ENCODE data around the gene RUSC2. TPM values are rescaled to one million over a fixed set of nuclear protein-coding genes. Genes with fewer than 3 reads are reported as not detected.
A peak's percentile ranks its signal among the peaks of the same experiment; 100 is the strongest.

RUSC2 gene
- total RNA-seq (1 to 10 TPM in 3 of 5 donors, under 1 TPM in 2; 0.16 to 3.1 (median 1.2) TPM), total RNA-seq (0.04 to 10.7 (median 2.0) reads per million in 29 experiments)
- total RNA-seq (2013) = 0.35 TPM

DNA sequence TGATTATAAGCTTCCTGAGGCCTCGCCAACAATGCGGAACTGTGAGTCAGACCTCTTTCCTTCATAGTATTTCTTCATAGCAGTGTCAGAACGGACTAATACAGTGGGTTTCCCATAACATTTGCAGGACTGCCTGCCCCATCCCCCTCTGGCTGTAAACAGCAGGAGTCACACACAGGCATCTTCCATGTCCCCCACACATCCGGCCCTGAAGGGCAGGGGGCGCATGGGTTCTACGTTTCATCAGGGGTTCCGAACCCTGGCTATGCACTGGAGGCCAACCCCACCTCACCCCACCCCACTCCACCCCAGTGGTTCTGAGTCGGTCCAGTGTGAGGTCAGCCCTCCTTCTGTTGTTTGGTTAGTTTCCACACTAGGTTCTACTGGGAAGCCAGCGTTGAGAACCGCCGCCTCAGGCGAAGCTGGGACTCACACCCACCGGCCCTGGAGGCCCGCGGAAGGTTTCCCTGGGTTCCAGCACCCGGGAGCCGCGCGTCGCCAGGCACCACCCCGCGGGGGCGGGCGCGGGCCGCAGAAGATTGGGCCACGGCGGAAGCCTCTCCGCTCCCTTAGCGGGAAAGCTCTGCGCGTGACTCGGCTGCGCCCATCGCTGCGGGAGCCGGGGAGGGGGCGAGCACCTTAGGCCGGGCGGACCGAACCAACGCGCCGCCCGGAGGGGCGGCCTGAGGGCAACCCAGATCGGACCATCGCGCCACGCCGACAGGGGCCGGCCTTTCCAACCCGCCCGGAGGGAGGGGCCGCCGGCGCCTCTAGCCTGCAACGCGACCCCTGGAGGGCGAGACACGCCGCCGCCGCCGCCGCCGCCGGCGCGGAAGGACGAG lies at the start of gene RUSC2:
TSS of gene RUSC2 (plus strand) at position 799 of the 842 bp plus-strand sequence. CDS start 56,411 bp downstream, outside the sequence.
- DNase-seq (peak in 31 of 35 experiments; percentile 2 to 55 (median 22)), ATAC-seq (replicated peaks in 1 of 4) (peak; percentile 68 to 83 (median 80))
- H3K9me3 ChIP-seq = no peaks in the 10 kb centered on the region
- WGBS (ENCODE audit: insufficient coverage) = 4% methylated on average over 69 of the region's 71 CpGs
- no peak within 1 kb of the TSS for H3K27ac ChIP-seq (ENCODE audit: low read length)
- Mint-ChIP-seq H3K27me3 (peaks cover 6 to 29% of the 10 kb centered on the region in 2 donors), H3K36me3 (no peaks in the 10 kb centered on the region), H3K4me3 (peak within 1 kb of the TSS; percentile 75 to 83 (median 81)), H3K4me1 (peaks cover 11 to 28% (median 21%) of the 10 kb centered on the region in 3 donors), H3K9me3 (no peaks in the 10 kb centered on the region), H3K27ac (peak within 1 kb of the TSS in 1 of 2 donors; percentile 66)
- peak within 1 kb of the TSS; percentile 50 to 62 for H3K4me3 ChIP-seq (ENCODE audit: control insufficient read depth in 1 of 2, extremely low read depth in 1 of 2, low read length in 1 of 2)
- ChIA-PET POLR2A (no interaction called here), CTCF (interaction anchor here in 1 of 2 donors (1.0 kb wide), 1 partner anchor 64 kb away, joined by 3 read pairs; no protein-coding TSS in a partner anchor)
- H3K4me1 ChIP-seq (ENCODE audit: control insufficient read depth in 1 of 2, extremely low read depth in 1 of 2, insufficient read depth in 2 of 2, low read length in 2 of 2) = peaks cover 0 to 13% of the 10 kb centered on the region in 2 experiments
- H3K36me3 ChIP-seq (ENCODE audit: control insufficient read depth in 2 of 2, extremely low read depth in 1 of 2, insufficient read depth in 1 of 2, low read length in 1 of 2) = no peaks in the 10 kb centered on the region
- H3K27me3 ChIP-seq (replicated peaks in 1 of 2; ENCODE audit: control insufficient read depth in 2 of 2, extremely low read depth in 1 of 2, insufficient read depth in 2 of 2, low read length in 1 of 2) = peaks cover 0 to 25% of the 10 kb centered on the region in 2 experiments

DNA sequence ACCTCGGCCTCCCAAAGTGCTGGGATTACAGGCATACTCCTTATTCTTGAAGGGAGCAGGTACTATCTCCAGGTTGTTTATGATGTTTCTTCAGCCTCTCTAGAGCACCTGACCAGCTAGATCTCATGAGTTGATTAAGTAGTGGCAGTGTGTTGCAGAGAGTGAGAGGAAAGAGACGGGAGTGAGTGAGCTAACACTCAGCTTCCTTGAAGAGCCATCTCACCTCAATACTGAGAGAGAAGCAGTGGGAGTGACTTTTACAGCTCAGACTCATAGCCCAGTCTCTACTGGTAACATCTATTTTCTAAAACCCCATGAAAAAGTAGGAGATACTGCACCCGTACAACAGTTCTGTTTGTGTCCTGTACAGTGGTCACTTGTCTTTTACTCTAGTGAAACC lies 43.9 kb upstream of the RUSC2 start:
- ChIA-PET POLR2A (no interaction called here), CTCF (no interaction called here)
- Mint-ChIP-seq H3K4me3 (no peak overlapping the region), H3K27ac (no peak overlapping the region), H3K27me3 (peaks cover 34 to 35% of the 10 kb centered on the region in 2 donors), H3K36me3 (no peaks in the 10 kb centered on the region), H3K4me1 (no peaks in the 10 kb centered on the region), H3K9me3 (no peaks in the 10 kb centered on the region)
- Histone ChIP-seq H3K27ac (ENCODE audit: low read length) (no peak overlapping the region), H3K4me3 (ENCODE audit: control insufficient read depth in 1 of 2, extremely low read depth in 1 of 2, low read length in 1 of 2) (no peak overlapping the region), H3K36me3 (ENCODE audit: control insufficient read depth in 2 of 2, extremely low read depth in 1 of 2, insufficient read depth in 1 of 2, low read length in 1 of 2) (no peaks in the 10 kb centered on the region), H3K9me3 (no peaks in the 10 kb centered on the region), H3K4me1 (ENCODE audit: control insufficient read depth in 1 of 2, extremely low read depth in 1 of 2, insufficient read depth in 2 of 2, low read length in 2 of 2) (no peaks in the 10 kb centered on the region), H3K27me3 (replicated peaks in 1 of 2; ENCODE audit: control insufficient read depth in 2 of 2, extremely low read depth in 1 of 2, insufficient read depth in 2 of 2, low read length in 1 of 2) (no peaks in the 10 kb centered on the region)
- 100% methylated on average over 1 of the region's 3 CpGs for WGBS (ENCODE audit: insufficient coverage)
- DNase-seq (no peak), ATAC-seq (replicated peaks in 1 of 4) (no peak)

GRCh38 chr9:35448496-35448895 lies 41.4 kb upstream of the RUSC2 start:
- H3K36me3 ChIP-seq (ENCODE audit: control insufficient read depth in 2 of 2, extremely low read depth in 1 of 2, insufficient read depth in 1 of 2, low read length in 1 of 2) = no peaks in the 10 kb centered on the region
- no peak overlapping the region for H3K27ac ChIP-seq (ENCODE audit: low read length)
- DNase-seq (no peak), ATAC-seq (replicated peaks in 1 of 4) (no peak)
- H3K4me3 Mint-ChIP-seq = no peak overlapping the region
- no peak overlapping the region for H3K27ac Mint-ChIP-seq
- H3K9me3 Mint-ChIP-seq = peaks cover 2 to 6% (median 4%) of the 10 kb centered on the region in 3 donors
- ChIA-PET POLR2A (no interaction called here), CTCF (no interaction called here)
- peaks cover 0 to 10% of the 10 kb centered on the region in 2 experiments for H3K27me3 ChIP-seq (replicated peaks in 1 of 2; ENCODE audit: control insufficient read depth in 2 of 2, extremely low read depth in 1 of 2, insufficient read depth in 2 of 2, low read length in 1 of 2)
- peaks cover 3% of the 10 kb centered on the region for H3K36me3 Mint-ChIP-seq
- no peaks in the 10 kb centered on the region for H3K4me1 Mint-ChIP-seq
- WGBS (ENCODE audit: insufficient coverage) = 38% methylated on average over 1 of the region's 1 CpG
- H3K9me3 ChIP-seq = no peaks in the 10 kb centered on the region
- no peak overlapping the region for H3K4me3 ChIP-seq (ENCODE audit: control insufficient read depth in 1 of 2, extremely low read depth in 1 of 2, low read length in 1 of 2)
- H3K27me3 Mint-ChIP-seq = peaks cover 49 to 50% of the 10 kb centered on the region in 2 donors
- H3K4me1 ChIP-seq (ENCODE audit: control insufficient read depth in 1 of 2, extremely low read depth in 1 of 2, insufficient read depth in 2 of 2, low read length in 2 of 2) = no peaks in the 10 kb centered on the region

DNA sequence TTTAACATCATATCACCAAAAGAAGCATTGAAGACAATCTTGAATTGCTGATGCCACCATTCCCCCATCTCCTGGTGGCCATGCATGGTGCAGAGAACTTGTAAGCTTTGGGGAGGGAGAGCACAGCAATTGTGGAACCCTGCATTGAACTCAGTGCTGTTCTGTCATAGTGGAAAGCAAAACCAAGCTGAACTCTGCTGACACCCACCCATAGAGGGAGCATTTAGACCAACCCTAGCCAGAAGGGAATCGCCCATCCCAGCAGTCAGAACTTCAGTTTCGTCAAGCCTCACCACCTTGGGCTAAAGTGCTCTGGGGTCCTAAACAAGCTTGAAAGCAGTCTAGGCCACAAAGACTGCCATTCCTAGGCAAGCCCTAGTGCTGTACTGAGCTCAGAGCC lies 37.4 kb upstream of the RUSC2 start:
- peaks cover 3% of the 10 kb centered on the region for H3K36me3 Mint-ChIP-seq
- DNase-seq (no peak), ATAC-seq (replicated peaks in 1 of 4) (no peak)
- peaks cover 8 to 18% (median 14%) of the 10 kb centered on the region in 3 donors for H3K9me3 Mint-ChIP-seq
- H3K4me1 ChIP-seq (ENCODE audit: control insufficient read depth in 1 of 2, extremely low read depth in 1 of 2, insufficient read depth in 2 of 2, low read length in 2 of 2) = no peaks in the 10 kb centered on the region
- no peak overlapping the region for H3K27ac ChIP-seq (ENCODE audit: low read length)
- no peak overlapping the region for H3K4me3 Mint-ChIP-seq
- H3K27ac Mint-ChIP-seq = no peak overlapping the region
- WGBS (ENCODE audit: insufficient coverage) = 94% methylated on average over 2 of the region's 2 CpGs
- H3K4me3 ChIP-seq (ENCODE audit: control insufficient read depth in 1 of 2, extremely low read depth in 1 of 2, low read length in 1 of 2) = no peak overlapping the region
- no peaks in the 10 kb centered on the region for H3K4me1 Mint-ChIP-seq
- H3K9me3 ChIP-seq = no peaks in the 10 kb centered on the region
- no peaks in the 10 kb centered on the region for H3K36me3 ChIP-seq (ENCODE audit: control insufficient read depth in 2 of 2, extremely low read depth in 1 of 2, insufficient read depth in 1 of 2, low read length in 1 of 2)
- ChIA-PET POLR2A (interaction anchor here in 1 of 2 donors (0.6 kb wide), 1 partner anchor 432 kb away, joined by 4 read pairs; no protein-coding TSS in a partner anchor), CTCF (no interaction called here)
- peaks cover 32 to 37% of the 10 kb centered on the region in 2 donors for H3K27me3 Mint-ChIP-seq
- peaks cover 0 to 14% of the 10 kb centered on the region in 2 experiments for H3K27me3 ChIP-seq (replicated peaks in 1 of 2; ENCODE audit: control insufficient read depth in 2 of 2, extremely low read depth in 1 of 2, insufficient read depth in 2 of 2, low read length in 1 of 2)

- Histone ChIP-seq H3K36me3 (ENCODE audit: control insufficient read depth in 2 of 2, extremely low read depth in 1 of 2, insufficient read depth in 1 of 2, low read length in 1 of 2) (no peaks in the 10 kb centered on the region), H3K9me3 (no peaks in the 10 kb centered on the region), H3K27ac (ENCODE audit: low read length) (no peak overlapping the region), H3K4me3 (ENCODE audit: control insufficient read depth in 1 of 2, extremely low read depth in 1 of 2, low read length in 1 of 2) (no peak overlapping the region), H3K27me3 (replicated peaks in 1 of 2; ENCODE audit: control insufficient read depth in 2 of 2, extremely low read depth in 1 of 2, insufficient read depth in 2 of 2, low read length in 1 of 2) (peaks cover 0 to 14% of the 10 kb centered on the region in 2 experiments), H3K4me1 (ENCODE audit: control insufficient read depth in 1 of 2, extremely low read depth in 1 of 2, insufficient read depth in 2 of 2, low read length in 2 of 2) (no peaks in the 10 kb centered on the region)
- ATAC-seq (replicated peaks in 1 of 4) = no peak
- Mint-ChIP-seq H3K4me1 (no peaks in the 10 kb centered on the region), H3K36me3 (peaks cover 3% of the 10 kb centered on the region), H3K27me3 (peaks cover 29 to 42% of the 10 kb centered on the region in 2 donors), H3K27ac (no peak overlapping the region), H3K9me3 (peaks cover 8 to 18% (median 14%) of the 10 kb centered on the region in 3 donors), H3K4me3 (no peak overlapping the region)
- 68% methylated on average over 2 of the region's 2 CpGs for WGBS (ENCODE audit: insufficient coverage)
- ChIA-PET POLR2A (no interaction called here), CTCF (no interaction called here)
- DNase-seq = no peak
These were observed 36.1 kb upstream of the RUSC2 start for GRCh38 chr9:35453786-35454185.

DNA sequence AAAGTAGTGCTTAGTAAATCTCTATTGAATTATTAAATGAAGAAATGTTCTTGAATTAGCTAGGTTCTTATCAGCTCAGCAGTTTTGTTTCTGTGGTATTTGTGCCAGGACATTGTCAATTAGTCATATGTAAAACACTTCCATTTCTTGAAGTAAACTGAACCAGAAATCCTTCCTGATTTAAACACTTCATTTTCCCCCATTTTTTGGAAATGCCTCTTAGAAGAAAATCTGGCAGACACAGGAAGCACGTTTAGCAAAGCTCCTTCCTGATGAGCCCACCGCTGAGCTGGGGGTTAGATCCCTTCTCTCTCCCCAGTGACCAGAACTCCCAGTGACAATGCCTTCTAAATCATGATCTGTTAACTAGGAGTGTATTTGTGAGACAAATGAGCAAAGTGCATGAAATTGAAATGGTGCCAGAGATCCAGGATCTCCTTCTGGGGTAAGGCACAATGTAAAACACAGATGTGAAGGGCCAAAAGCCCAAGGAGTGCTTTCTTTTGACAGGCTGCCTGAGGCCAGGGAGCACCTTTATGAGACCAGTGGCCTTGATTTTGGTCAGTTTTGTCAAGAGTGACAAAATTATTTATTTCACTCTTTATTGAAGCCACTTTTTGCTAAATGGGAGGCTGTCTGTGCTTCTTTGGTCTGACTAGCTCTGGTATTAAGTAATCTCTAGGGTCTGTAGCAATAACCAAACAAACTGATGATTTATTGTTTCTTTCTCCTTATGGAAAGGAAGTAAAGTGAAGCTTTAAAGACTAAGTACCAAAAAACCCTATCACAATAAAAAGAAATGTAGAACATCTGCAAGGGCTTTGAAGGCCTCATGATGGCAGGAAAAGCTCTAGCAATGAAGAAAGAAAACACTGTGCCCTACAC lies 25.5 kb upstream of the RUSC2 start:
- CTCF ChIA-PET = interaction anchor here in 1 of 2 donors (0.7 kb wide), 1 partner anchor 331 kb away, joined by 3 read pairs; no protein-coding TSS in a partner anchor
- H3K27me3 Mint-ChIP-seq = peaks cover 42 to 58% of the 10 kb centered on the region in 2 donors
- Histone ChIP-seq H3K4me1 (ENCODE audit: control insufficient read depth in 1 of 2, extremely low read depth in 1 of 2, insufficient read depth in 2 of 2, low read length in 2 of 2) (no peaks in the 10 kb centered on the region), H3K27ac (ENCODE audit: low read length) (no peak overlapping the region), H3K36me3 (ENCODE audit: control insufficient read depth in 2 of 2, extremely low read depth in 1 of 2, insufficient read depth in 1 of 2, low read length in 1 of 2) (no peaks in the 10 kb centered on the region), H3K9me3 (peaks cover 4% of the 10 kb centered on the region), H3K4me3 (ENCODE audit: control insufficient read depth in 1 of 2, extremely low read depth in 1 of 2, low read length in 1 of 2) (no peak overlapping the region), H3K27me3 (replicated peaks in 1 of 2; ENCODE audit: control insufficient read depth in 2 of 2, extremely low read depth in 1 of 2, insufficient read depth in 2 of 2, low read length in 1 of 2) (peaks cover 0 to 14% of the 10 kb centered on the region in 2 experiments)
- no peak overlapping the region for H3K27ac Mint-ChIP-seq
- peaks cover 0 to 14% (median 8%) of the 10 kb centered on the region in 3 donors for H3K9me3 Mint-ChIP-seq
- H3K36me3 Mint-ChIP-seq = peaks cover 4% of the 10 kb centered on the region
- 0% methylated on average over 1 of the region's 2 CpGs for WGBS (ENCODE audit: insufficient coverage)
- ATAC-seq (replicated peaks in 1 of 4) = no peak
- no peaks in the 10 kb centered on the region for H3K4me1 Mint-ChIP-seq
- DNase-seq = no peak
- H3K4me3 Mint-ChIP-seq = no peak overlapping the region
- POLR2A ChIA-PET = no interaction called here
